Measurements from ENCODE around the gene SCGN.

SCGN gene

GRCh38 chr6:25694366-25694765 lies 42.4 kb downstream of the SCGN start:
- TF ChIP-seq EP300 (IDR thresholded peaks at IDR 0.05; ENCODE audit: borderline replicate concordance) (no peak), TEAD4 (IDR thresholded peaks at IDR 0.05) (no peak)

- TF ChIP-seq EP300 (IDR thresholded peaks at IDR 0.05; ENCODE audit: borderline replicate concordance) (no peak), ZBTB7A (IDR thresholded peaks at IDR 0.05; ENCODE audit: low read depth) (no peak), REST (IDR thresholded peaks at IDR 0.05; ENCODE audit: low read depth) (no peak), CREB1 (IDR thresholded peaks at IDR 0.05; ENCODE audit: low read depth) (no peak), FOXM1 (IDR thresholded peaks at IDR 0.05; ENCODE audit: borderline replicate concordance, low read depth) (no peak), TEAD4 (IDR thresholded peaks at IDR 0.05) (no peak), MAX (IDR thresholded peaks at IDR 0.05) (no peak), USF1 (IDR thresholded peaks at IDR 0.05) (no peak), TCF12 (IDR thresholded peaks at IDR 0.05; ENCODE audit: low read depth) (no peak), EGR1 (IDR thresholded peaks at IDR 0.05) (no peak), NFIC (IDR thresholded peaks at IDR 0.05) (no peak)
Measured at GRCh38 chr6:25695671-25696070, 43.7 kb downstream of the SCGN start.

GRCh38 chr6:25697537-25698340 lies 45.7 kb downstream of the SCGN start:
- TF ChIP-seq ZBTB7A (IDR thresholded peaks at IDR 0.05; ENCODE audit: low read depth) (no peak), TEAD4 (IDR thresholded peaks at IDR 0.05) (no peak), REST (IDR thresholded peaks at IDR 0.05; ENCODE audit: low read depth) (no peak), CREB1 (IDR thresholded peaks at IDR 0.05; ENCODE audit: low read depth) (no peak), NFIC (IDR thresholded peaks at IDR 0.05) (no peak), TCF12 (IDR thresholded peaks at IDR 0.05; ENCODE audit: low read depth) (no peak)

DNA sequence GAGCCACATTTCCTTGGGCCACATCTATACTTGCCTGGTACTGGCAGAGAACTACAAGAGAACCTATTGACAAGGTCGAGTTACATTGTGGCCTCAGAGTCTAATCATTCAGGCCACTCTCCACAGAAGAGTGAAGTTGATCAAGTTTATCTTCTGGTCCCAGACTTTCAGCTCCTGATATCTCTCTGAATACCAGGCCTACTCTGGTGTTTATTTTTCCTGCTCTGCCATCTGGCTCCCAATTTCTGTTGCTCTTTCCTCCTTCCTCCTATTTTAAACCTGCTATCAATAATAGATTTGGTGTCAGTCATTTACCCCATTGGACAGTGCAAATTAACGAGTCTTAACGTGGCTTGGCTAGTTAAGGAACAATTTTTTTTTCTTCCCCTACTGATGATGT lies 46.6 kb downstream of the SCGN start:
- TF ChIP-seq RAD21 (IDR thresholded peaks at IDR 0.05; ENCODE audit: low read depth) (no peak), TCF12 (IDR thresholded peaks at IDR 0.05; ENCODE audit: low read depth) (no peak), USF1 (IDR thresholded peaks at IDR 0.05) (no peak), REST (IDR thresholded peaks at IDR 0.05; ENCODE audit: low read depth) (no peak), TAF1 (IDR thresholded peaks at IDR 0.05; ENCODE audit: low read depth) (no peak), CREB1 (IDR thresholded peaks at IDR 0.05; ENCODE audit: low read depth) (no peak), EP300 (IDR thresholded peaks at IDR 0.05; ENCODE audit: borderline replicate concordance) (no peak), FOXM1 (IDR thresholded peaks at IDR 0.05; ENCODE audit: borderline replicate concordance, low read depth) (no peak), EGR1 (IDR thresholded peaks at IDR 0.05) (no peak), MAX (IDR thresholded peaks at IDR 0.05) (no peak), YY1 (IDR thresholded peaks at IDR 0.05; ENCODE audit: low read depth) (no peak), NFIC (IDR thresholded peaks at IDR 0.05) (no peak), ZBTB7A (IDR thresholded peaks at IDR 0.05; ENCODE audit: low read depth) (no peak), CEBPB (IDR thresholded peaks at IDR 0.05) (no peak), TEAD4 (IDR thresholded peaks at IDR 0.05) (no peak)

DNA sequence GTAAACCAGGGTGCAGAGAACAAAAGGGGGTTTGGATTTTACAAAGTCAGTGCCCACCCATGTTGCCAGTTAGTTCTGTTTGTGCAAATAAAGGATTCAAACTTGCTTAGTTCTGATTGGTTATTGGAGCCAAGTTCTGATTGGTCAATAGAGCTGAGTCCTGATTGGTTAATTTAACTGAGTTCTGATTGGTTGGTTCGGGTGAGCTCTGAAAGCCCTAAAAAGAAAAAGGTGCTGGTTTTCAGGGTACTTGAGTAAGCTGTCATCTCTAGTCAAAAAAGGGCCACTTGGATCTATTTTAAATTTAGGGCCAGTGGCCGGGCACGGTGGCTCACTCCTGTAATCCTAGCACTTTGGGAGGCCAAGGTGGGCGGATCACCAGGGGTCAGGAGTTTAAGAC lies 47.6 kb downstream of the SCGN start:
- TF ChIP-seq EGR1 (IDR thresholded peaks at IDR 0.05) (no peak), MAX (IDR thresholded peaks at IDR 0.05) (no peak), CEBPB (IDR thresholded peaks at IDR 0.05) (no peak), TCF12 (IDR thresholded peaks at IDR 0.05; ENCODE audit: low read depth) (no peak), YY1 (IDR thresholded peaks at IDR 0.05; ENCODE audit: low read depth) (no peak), USF1 (IDR thresholded peaks at IDR 0.05) (no peak), EP300 (IDR thresholded peaks at IDR 0.05; ENCODE audit: borderline replicate concordance) (no peak), CREB1 (IDR thresholded peaks at IDR 0.05; ENCODE audit: low read depth) (no peak), ZBTB7A (IDR thresholded peaks at IDR 0.05; ENCODE audit: low read depth) (no peak), FOXM1 (IDR thresholded peaks at IDR 0.05; ENCODE audit: borderline replicate concordance, low read depth) (no peak)
